Activated naive CD4-positive, alpha-beta T cell treated with anti-CD3 and anti-CD28 coated beads, Interleukin-2, amount 50 U/mL, for 24 hours (primary cell): Measurements from ENCODE around the gene FAM107A.

ENCODE experiments used
- H3K27ac Mint-ChIP-seq: one replicate; pipeline ENCODE4 v1.8.0; 2021; ENCODE audit warnings: mild to moderate bottlenecking, mixed read lengths
- H3K27me3 Mint-ChIP-seq: one replicate; pipeline ENCODE4 v1.8.0; 2021; ENCODE audit warnings: mixed read lengths
- H3K36me3 Mint-ChIP-seq: one replicate; pipeline ENCODE4 v1.8.0; 2021; ENCODE audit warnings: mixed read lengths
- H3K4me1 Mint-ChIP-seq: one replicate; pipeline ENCODE4 v1.8.0; 2021; ENCODE audit warnings: mixed read lengths
- H3K4me3 Mint-ChIP-seq: one replicate; pipeline ENCODE4 v1.8.0; 2021; ENCODE audit warnings: mild to moderate bottlenecking, mixed read lengths
- H3K9me3 Mint-ChIP-seq: one replicate; pipeline ENCODE4 v1.8.0; 2021; ENCODE audit warnings: mixed read lengths

Gene FAM107A

DNA sequence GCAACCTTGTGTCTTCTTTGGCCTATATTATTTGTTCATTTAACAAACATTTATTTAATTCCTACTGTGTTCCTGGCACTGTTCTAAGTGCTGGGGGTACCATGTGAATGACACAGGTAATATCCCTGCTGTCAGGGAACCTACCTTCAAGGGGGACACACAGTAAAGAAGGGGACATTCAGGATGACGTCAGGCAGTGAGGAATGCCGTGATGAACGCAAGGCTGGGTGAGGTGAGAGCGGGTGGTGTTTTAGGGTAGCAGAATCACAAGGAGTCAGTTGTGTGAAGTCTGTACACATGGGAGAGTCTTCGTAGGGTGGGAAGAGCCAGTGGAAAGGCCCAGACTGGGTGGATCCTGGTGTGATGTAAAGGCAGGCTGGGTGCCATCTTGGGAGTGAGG, 1.7 kb upstream of the FAM107A start:
- H3K27me3 Mint-ChIP-seq = no peaks in the 10 kb centered on the region
- no peak overlapping the region for H3K27ac Mint-ChIP-seq
- H3K4me1 Mint-ChIP-seq = no peaks in the 10 kb centered on the region
- no peaks in the 10 kb centered on the region for H3K36me3 Mint-ChIP-seq
- no peaks in the 10 kb centered on the region for H3K9me3 Mint-ChIP-seq
- H3K4me3 Mint-ChIP-seq = no peak overlapping the region

DNA sequence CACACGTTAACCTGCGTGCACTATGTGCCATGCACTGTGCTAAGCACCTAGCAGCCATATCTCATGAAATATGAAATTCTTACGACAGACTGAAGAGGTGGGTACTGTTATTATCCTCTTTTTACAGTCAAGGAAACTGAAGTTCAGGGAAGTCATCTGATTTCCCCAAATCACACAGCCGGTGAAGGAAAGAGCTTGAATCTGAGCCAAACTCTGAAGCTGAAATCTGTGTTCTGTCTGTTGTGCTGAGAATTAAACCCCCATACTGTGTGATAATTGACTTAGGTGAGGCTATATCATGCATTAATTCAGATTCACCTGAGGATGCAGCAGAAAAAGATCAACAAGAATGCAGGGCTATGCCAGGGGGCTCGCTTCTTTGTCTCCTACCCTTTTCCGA, 475 bp downstream of the FAM107A start:
- H3K27me3 Mint-ChIP-seq = no peaks in the 10 kb centered on the region
- no peaks in the 10 kb centered on the region for H3K9me3 Mint-ChIP-seq

DNA sequence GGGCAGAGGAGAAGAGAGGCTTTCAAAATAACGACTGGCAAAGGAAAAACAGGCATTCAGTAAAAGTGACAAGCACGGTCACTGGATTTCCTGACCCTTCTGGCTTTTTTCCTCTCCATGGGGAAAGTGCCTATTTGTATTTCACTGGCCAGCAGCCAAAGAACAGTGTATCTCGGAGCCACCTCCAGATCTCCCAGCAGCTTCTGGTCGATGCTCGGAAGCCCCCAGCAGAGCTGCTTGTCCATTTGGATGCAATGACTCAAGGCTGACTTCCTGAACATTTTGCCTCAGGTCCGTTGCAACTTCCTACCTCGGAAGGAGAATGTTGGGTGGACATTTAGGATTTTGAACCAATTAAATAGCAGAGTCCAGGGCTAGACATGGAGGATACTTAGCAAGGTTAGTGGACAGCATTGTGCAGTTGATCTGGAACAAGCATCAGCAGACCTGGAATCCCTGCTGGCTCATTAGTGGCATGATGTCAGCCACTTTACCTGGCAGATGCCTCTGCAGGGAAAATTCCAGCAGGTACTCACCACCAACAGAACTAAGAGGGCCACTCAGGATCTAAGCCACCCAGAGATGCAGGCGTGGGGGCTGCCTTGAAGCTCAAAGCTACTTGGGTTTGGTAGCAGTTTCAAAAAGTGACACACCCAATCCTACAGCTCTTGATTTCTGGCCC, 1.1 kb downstream of the FAM107A start:
- Mint-ChIP-seq H3K4me1 (no peaks in the 10 kb centered on the region), H3K4me3 (no peak overlapping the region), H3K27ac (no peak overlapping the region), H3K36me3 (no peaks in the 10 kb centered on the region), H3K27me3 (no peaks in the 10 kb centered on the region), H3K9me3 (no peaks in the 10 kb centered on the region)

More for the DNA sequence above, 475 bp downstream of the FAM107A start:
- Mint-ChIP-seq H3K27ac (no peak overlapping the region), H3K36me3 (no peaks in the 10 kb centered on the region), H3K4me1 (no peaks in the 10 kb centered on the region), H3K4me3 (no peak overlapping the region)

DNA sequence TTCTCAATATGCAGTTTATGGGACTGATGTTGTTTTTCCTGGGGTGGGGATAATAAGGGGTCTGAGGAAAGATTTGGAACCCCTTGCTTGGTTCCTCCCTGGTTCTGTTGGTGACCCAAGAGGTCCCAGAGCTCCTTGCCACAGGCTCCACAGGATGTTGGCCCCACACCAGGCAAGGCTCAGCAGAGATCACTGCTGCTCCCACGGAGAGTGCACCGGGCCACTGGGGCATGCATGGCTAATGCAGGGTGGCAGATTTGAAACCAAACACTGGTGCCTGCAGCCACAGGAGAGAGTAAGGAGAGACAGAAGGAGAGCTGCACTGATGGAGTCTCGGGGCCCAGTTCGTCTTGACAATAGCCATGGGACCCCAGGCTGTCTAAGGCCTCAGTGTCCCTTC, 2.5 kb downstream of the FAM107A start:
- Mint-ChIP-seq H3K27ac (no peak overlapping the region), H3K27me3 (no peaks in the 10 kb centered on the region), H3K4me1 (no peaks in the 10 kb centered on the region), H3K9me3 (no peaks in the 10 kb centered on the region), H3K36me3 (no peaks in the 10 kb centered on the region), H3K4me3 (no peak overlapping the region)

DNA sequence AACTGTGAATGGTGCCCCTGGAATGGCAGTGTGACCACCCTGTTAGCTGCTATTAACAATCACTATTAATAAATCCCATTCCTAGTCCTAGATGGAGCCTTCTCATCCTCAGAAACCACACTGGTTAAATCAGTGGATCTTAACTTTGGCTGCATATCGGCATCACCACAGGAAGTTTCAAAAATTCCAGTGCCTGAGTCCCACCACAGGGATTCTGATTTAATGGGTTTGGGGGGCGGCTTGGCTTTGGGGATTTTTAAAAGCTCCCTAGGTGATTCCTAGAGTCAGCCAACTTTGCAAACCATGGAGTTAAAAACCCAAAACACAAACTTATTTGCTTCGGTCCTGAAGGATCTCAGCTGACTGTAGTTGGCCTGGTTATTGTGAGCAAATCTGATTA, 3.1 kb downstream of the FAM107A start:
- no peaks in the 10 kb centered on the region for H3K27me3 Mint-ChIP-seq
- H3K4me3 Mint-ChIP-seq = no peak overlapping the region
- no peaks in the 10 kb centered on the region for H3K36me3 Mint-ChIP-seq
- peaks cover under 1% of the 10 kb centered on the region for H3K4me1 Mint-ChIP-seq
- no peaks in the 10 kb centered on the region for H3K9me3 Mint-ChIP-seq
- no peak overlapping the region for H3K27ac Mint-ChIP-seq

DNA sequence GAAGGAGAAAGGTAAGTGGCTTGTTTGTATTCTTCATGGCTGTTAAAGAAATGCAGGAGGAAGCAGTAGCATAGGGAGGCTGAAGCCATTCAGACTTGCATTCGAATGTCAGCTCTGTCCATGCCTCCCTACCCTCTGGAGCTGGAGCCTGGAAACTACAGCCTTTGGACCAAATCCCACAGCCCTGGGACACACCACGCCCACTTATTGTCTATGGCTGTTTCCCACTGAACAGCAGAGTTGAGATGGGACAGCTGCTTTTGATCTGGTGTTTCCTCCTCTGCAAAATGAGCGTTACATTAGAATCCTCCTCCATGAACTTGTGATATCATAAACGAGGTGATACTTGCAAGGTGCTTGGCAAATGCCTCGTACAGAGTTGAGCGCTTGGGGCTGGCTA, 3.6 kb downstream of the FAM107A start:
- H3K9me3 Mint-ChIP-seq = no peaks in the 10 kb centered on the region
- no peaks in the 10 kb centered on the region for H3K27me3 Mint-ChIP-seq
- H3K36me3 Mint-ChIP-seq = no peaks in the 10 kb centered on the region
- H3K4me3 Mint-ChIP-seq = no peak overlapping the region
- H3K27ac Mint-ChIP-seq = no peak overlapping the region
- H3K4me1 Mint-ChIP-seq = peaks cover 5% of the 10 kb centered on the region

DNA sequence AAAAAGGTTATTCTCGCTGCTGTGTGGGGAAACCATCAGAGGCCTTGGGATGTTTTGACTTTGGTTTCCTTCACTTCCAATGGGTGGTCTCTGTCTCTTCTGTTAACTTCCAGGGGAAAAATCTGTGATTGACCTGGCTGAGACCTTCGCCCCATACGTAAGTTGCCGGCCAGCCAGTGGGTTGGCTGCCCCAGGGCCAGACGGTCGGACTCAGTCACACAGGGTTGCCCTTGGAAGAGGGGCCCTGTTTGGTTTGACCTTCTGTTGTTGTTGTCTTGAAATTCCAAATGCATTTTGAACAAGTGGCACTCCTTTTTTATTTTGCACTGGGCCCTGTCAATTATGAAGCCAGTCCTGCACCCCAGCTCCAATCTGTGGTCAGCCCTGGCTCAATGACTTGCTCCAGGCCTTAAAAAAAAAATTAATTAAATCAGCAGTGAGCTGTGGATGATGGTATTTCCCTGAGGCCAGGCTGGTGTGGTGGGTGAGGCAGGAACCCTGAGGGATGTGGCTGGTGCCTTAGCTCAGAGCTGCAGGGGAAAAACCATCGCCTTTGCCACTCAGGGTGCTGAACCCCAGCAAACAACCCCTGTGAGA, 4.5 kb downstream of the FAM107A start:
- Mint-ChIP-seq H3K4me1 (peaks cover 7% of the 10 kb centered on the region), H3K4me3 (no peak overlapping the region), H3K27ac (no peak overlapping the region), H3K27me3 (no peaks in the 10 kb centered on the region), H3K9me3 (no peaks in the 10 kb centered on the region), H3K36me3 (no peaks in the 10 kb centered on the region)

DNA sequence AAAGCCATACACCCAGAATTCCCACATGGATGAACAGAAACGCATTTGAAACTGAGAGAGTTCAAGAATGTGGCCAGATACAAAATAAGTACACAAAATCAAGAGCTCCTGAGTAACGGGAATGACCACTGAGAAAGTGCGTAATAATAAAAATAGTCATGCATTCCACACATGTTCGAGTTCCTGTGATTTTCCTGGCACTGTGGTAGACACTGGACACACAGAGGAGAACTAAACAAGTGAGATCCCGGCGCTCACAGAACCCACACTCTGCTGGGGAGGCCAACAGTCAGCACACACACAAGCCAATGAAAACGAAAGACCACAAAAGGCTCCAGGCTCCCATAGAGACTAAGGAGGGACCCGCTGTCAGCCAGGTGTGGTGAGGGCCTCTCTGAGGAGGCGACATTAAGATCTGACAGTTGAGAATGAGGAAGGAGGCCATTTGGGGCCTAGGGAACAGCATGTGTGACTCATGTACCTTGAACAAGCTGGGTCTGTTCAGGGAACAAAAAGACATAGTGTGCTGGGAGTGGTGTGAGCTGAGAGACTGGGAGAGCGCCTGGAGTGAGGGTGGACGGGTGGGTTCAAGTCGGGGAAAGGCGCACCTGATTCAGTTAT, 5.1 kb downstream of the FAM107A start:
- peaks cover 7% of the 10 kb centered on the region for H3K4me1 Mint-ChIP-seq
- no peaks in the 10 kb centered on the region for H3K27me3 Mint-ChIP-seq
- H3K9me3 Mint-ChIP-seq = no peaks in the 10 kb centered on the region
- H3K4me3 Mint-ChIP-seq = no peak overlapping the region
- peak overlapping the region; percentile 36 for H3K27ac Mint-ChIP-seq
- H3K36me3 Mint-ChIP-seq = no peaks in the 10 kb centered on the region

DNA sequence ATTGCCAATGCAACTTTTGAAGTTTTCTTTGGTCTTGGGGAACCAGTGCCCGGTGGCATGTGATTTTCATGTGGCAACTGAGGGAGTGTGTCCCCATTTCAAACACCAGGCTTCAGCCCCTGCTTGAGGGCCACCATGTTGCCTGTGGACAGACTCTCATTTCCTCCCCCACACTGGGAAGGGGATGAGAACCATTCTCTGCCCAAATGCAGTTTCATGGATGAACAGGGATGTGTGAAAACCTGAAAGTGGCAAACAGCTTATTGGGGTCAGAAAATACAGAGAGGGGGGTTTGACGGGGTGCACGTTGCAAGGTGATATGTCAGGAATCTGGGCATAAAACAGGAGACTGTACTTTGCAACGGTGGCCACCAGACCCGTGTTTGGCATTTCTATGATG, 6.3 kb downstream of the FAM107A start:
- Mint-ChIP-seq H3K27ac (no peak overlapping the region), H3K4me3 (no peak overlapping the region), H3K27me3 (no peaks in the 10 kb centered on the region)

DNA sequence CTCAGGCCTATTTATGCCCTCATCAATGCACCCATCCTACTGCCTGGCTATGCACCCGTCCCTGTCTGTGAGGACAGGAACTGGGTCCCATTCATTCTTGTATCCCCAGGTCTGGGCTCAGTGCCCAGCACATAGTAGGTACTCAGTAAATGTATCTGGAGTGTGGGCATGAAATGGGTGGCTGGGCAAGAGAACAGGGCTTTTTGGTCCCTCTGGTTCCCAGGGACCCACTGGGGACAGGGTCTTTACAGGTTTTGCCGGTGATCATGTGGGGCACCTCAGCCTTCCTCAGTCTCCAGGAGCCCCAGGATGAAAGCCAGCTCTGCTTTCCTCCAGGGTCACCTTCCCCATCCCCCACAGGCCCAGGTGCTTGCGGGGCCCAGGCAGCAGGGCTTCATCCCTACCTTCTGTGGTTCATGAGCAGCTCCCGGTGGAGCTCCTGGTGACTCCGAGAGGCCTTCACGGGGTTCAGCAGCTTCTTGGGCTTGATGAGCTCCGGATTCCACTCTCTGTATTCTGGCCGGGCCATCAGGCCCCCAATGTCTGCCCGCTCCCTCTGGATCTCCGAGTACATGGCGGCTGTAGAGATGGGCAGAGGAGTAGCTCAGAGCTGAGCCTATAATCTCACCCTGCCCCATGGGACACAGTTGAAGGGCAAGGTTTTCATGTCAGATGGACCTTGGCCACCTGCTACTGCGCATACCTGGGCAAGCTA, 7.7 kb downstream of the FAM107A start:
- no peak overlapping the region for H3K27ac Mint-ChIP-seq
- no peaks in the 10 kb centered on the region for H3K9me3 Mint-ChIP-seq
- no peaks in the 10 kb centered on the region for H3K27me3 Mint-ChIP-seq
- no peak overlapping the region for H3K4me3 Mint-ChIP-seq
- no peaks in the 10 kb centered on the region for H3K36me3 Mint-ChIP-seq
- peaks cover 7% of the 10 kb centered on the region for H3K4me1 Mint-ChIP-seq

More for the DNA sequence above, 6.3 kb downstream of the FAM107A start:
- Mint-ChIP-seq H3K4me1 (peaks cover 7% of the 10 kb centered on the region), H3K36me3 (no peaks in the 10 kb centered on the region), H3K9me3 (no peaks in the 10 kb centered on the region)

DNA sequence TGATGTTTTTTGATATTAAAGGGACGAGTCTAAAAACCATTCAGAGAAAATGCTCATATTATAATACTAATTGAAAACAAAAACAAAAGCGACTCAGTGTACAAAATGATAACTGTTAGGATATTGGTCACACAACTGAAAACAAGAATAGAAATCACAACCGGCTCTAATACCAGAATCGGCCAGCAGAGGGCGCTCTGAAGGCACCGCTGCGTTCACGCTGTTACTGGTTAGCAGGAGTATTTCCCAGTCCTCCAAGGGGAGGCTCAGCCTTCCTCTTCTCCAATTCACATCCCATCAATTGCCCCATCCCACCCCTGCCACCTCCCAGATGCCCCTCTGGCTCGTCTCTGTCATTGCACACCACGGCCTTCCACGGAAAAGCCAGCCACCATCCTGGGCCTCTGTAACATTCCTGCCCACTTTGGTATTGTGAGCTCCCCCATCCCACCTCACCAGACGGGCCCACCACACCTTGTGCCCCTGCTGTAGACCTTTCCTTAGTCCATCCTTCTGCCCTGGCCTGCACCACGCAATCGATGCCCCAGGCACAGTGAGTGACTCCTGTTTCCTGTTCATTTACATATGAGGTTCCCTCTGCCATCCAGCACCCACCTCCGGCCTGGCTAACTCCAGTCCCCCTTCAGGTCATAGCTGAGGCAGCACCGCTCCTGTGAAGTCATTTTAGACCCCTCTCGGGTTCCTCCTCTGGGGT, 8.5 kb downstream of the FAM107A start:
- no peak overlapping the region for H3K4me3 Mint-ChIP-seq

DNA sequence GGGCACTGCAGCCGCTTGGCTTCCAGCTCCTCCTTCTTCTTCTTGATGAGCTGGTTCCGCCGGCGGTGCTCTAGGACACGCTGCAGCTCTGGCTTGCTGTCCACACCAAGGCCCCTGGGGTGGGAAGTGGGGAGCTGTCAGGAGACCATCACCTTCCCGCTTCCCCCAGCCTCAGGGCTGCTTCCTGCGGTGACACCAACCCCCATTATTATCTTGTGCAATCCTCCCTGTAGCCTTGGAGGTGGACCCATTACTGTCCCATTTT, 10.0 kb downstream of the FAM107A start:
- Mint-ChIP-seq H3K27ac (no peak overlapping the region), H3K36me3 (peaks cover 2% of the 10 kb centered on the region), H3K4me1 (peaks cover 7% of the 10 kb centered on the region), H3K4me3 (no peak overlapping the region), H3K9me3 (no peaks in the 10 kb centered on the region), H3K27me3 (peaks cover 2% of the 10 kb centered on the region)

More for the DNA sequence above, 8.5 kb downstream of the FAM107A start:
- Mint-ChIP-seq H3K27me3 (no peaks in the 10 kb centered on the region), H3K4me1 (peaks cover 7% of the 10 kb centered on the region), H3K36me3 (no peaks in the 10 kb centered on the region), H3K9me3 (no peaks in the 10 kb centered on the region), H3K27ac (no peak overlapping the region)

DNA sequence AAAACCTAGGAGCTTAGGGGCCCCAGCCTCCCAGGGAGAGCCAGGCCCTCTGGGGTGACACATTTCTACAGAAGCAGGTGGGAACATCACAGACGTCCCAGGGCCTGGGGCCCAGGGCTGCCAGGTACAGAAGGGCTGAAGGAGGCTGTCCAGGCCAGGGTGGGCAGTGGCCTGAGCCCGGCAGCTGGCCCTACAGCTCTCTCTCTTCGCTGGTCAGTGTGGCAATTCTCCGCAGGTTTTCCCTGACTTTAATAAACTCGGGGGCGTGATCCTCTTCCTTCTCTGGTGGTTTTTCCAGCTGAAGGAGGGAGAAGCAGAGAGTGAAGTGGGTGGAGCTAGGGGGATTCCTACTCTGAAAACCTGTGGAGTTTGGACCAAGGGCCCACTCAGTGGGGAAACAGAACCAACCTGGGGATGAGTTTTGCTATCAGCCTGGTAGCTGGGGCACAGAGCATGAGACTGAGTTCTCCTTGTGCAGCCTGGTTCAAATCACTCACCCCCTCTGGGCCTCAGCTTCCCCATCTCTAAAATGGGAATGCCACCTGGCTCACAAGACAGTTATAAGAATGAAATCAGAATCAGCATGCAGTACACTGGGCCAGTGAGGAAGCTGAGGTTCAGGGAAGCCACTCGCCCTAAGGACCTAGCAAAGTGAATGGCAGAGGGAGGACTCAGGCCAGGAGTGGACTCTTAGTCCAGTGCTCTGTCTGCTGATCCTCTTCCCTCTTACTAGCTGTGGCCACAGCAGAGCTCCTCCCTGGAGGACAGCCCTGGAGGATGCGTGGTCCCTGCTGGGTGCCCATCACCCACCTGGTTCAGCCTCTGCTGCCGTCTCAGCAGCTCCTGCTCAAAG, 10.6 kb downstream of the FAM107A start:
- peaks cover 2% of the 10 kb centered on the region for H3K36me3 Mint-ChIP-seq
- H3K9me3 Mint-ChIP-seq = no peaks in the 10 kb centered on the region
- H3K4me3 Mint-ChIP-seq = no peak overlapping the region
- H3K27ac Mint-ChIP-seq = no peak overlapping the region
- H3K4me1 Mint-ChIP-seq = peaks cover 7% of the 10 kb centered on the region
- peaks cover 2% of the 10 kb centered on the region for H3K27me3 Mint-ChIP-seq

DNA sequence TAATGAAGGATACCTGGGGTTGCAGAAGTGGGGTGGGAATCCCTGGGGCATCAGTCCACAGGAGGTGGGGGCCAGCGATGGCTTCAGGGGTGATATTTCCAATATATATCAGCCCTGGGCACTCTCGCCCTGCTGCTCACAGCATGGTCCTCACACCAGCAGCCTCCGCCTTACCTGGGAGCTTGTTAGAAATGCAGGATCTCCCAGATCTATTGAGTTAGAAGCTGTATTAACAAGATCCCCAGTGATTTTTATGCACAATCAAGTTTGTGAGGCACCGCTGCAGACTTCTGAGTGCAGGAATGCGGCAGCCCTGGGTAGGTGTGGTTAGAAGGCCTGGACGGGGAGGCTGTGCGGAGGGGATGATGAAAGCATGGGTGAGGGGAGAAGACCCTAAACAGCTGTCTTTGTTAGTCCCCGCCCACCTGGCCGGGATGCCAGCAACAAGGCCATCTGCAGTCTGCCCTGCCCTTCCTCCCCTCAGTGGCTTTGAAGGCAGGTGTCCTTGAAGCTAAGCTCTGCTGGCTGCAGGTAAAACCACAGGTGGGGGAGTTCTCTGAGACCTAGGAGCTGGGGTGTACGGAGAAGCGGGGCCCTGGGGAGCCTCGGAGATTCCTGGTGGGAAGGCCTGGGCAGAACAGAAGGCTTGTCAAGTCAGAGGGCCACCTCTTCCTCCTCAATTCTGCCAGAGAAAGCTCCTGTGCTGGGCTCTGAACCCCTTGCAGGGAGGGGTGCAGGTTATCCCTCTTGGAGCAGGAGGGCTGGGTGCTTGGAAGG, 11.4 kb downstream of the FAM107A start:
- H3K9me3 Mint-ChIP-seq = no peaks in the 10 kb centered on the region
- H3K27me3 Mint-ChIP-seq = peaks cover 2% of the 10 kb centered on the region
- H3K4me1 Mint-ChIP-seq = peaks cover 7% of the 10 kb centered on the region
- H3K4me3 Mint-ChIP-seq = no peak overlapping the region
- H3K36me3 Mint-ChIP-seq = peaks cover 2% of the 10 kb centered on the region
- H3K27ac Mint-ChIP-seq = no peak overlapping the region
